HepG2 (cell line): ENCODE measurements around the gene SKP2. TPM values are rescaled to one million over a fixed set of nuclear protein-coding genes. Genes with fewer than 3 reads are reported as not detected.

ENCODE experiments used
- BORCS8-MEF2B ChIP-seq: sonication (generic); formaldehyde crosslinking; IDR thresholded peaks from 2 replicates; pipeline ENCODE4 v1.8.0; 2022; ENCODE audit warnings: mild to moderate bottlenecking, missing genetic modification reagents
- CBFB ChIP-seq: sonication (generic); formaldehyde crosslinking; IDR thresholded peaks from 2 replicates; pipeline ENCODE4 v1.4.0; 2020; ENCODE audit warnings: missing genetic modification reagents
- FOSL1 ChIP-seq: sonication (generic); formaldehyde crosslinking; IDR thresholded peaks from 2 replicates; pipeline ENCODE4 v1.9.0; 2021; ENCODE audit warnings: missing genetic modification reagents, borderline replicate concordance
- GTF3A ChIP-seq: sonication (generic); formaldehyde crosslinking; conservative IDR thresholded peaks from 2 replicates; pipeline ENCODE4 v1.4.0; 2020; ENCODE audit warnings: mild to moderate bottlenecking, missing genetic modification reagents
- IKZF1 ChIP-seq: fragments of 450-650 bp; IDR thresholded peaks from 2 replicates; pipeline ENCODE4 v1.7.1; 2016
- KDM4B ChIP-seq: sonication (generic); formaldehyde crosslinking; IDR thresholded peaks from 2 replicates; pipeline ENCODE4 v1.4.0; 2020; ENCODE audit warnings: missing genetic modification reagents
- LCORL ChIP-seq, 2 experiments: fragments of 450-650 bp in 1 of 2; sonication (generic) in 1 of 2; formaldehyde crosslinking in 1 of 2; IDR thresholded peaks; 2 replicates each; pipeline versions ENCODE4 v1.5.0 to v1.6.1; 2017 to 2020; ENCODE audit warnings: antibody characterized with exemption in 1 of 2, missing genetic modification reagents in 1 of 2
- MAZ ChIP-seq, 2 experiments: sonication (generic) in 1 of 2; formaldehyde crosslinking in 1 of 2; IDR thresholded peaks; 2 replicates each; pipeline versions ENCODE4 v1.5.0 to v1.6.1; 2012 to 2020; ENCODE audit warnings: low read depth in 2 of 2, mild to moderate bottlenecking in 2 of 2, borderline replicate concordance in 1 of 2, improper control_type of control experiment in 1 of 2, low read length in 1 of 2, missing genetic modification reagents in 1 of 2, moderate library complexity in 1 of 2
- MIER3 ChIP-seq: IDR thresholded peaks from 2 replicates; pipeline ENCODE4 v1.6.1; 2016; ENCODE audit warnings: missing compliant biosample characterization, borderline replicate concordance
- MXD4 ChIP-seq: IDR thresholded peaks from 2 replicates; pipeline ENCODE4 v1.6.1; 2016; ENCODE audit warnings: mild to moderate bottlenecking, missing biosample characterization, missing genetic modification reagents
- TAF15 ChIP-seq: fragments of 200-400 bp; formaldehyde crosslinking; IDR thresholded peaks from one replicate; pipeline ENCODE4 v1.6.1; 2018; ENCODE audit warnings: mild to moderate bottlenecking, low read depth, low read length; ENCODE audit not compliant: poor library complexity, severe bottlenecking
- TBP ChIP-seq: sonication (generic); formaldehyde crosslinking; IDR thresholded peaks from 2 replicates; pipeline ENCODE4 v1.5.0; 2020; ENCODE audit warnings: missing genetic modification reagents
- XRCC5 ChIP-seq: fragments of 200-400 bp; formaldehyde crosslinking; optimal IDR thresholded peaks from 2 replicates; pipeline ENCODE3; 2017; ENCODE audit warnings: mild to moderate bottlenecking, low read length
- ZFP36L2 ChIP-seq: sonication (generic); formaldehyde crosslinking; IDR thresholded peaks from 2 replicates; pipeline ENCODE4 v1.4.0; 2020; ENCODE audit warnings: missing genetic modification reagents
- ZFX ChIP-seq: sonication (generic); formaldehyde crosslinking; IDR thresholded peaks from 2 replicates; pipeline ENCODE4 v1.4.0; 2020; ENCODE audit warnings: mild to moderate bottlenecking, low read depth, missing genetic modification reagents, moderate library complexity
- ZNF496 ChIP-seq: sonication (generic); formaldehyde crosslinking; IDR thresholded peaks from 2 replicates; pipeline ENCODE4 v1.8.1; 2023; ENCODE audit warnings: mild to moderate bottlenecking, moderate library complexity, missing genetic modification reagents; ENCODE audit not compliant: insufficient replicate concordance
- ZNF549 ChIP-seq: sonication (generic); formaldehyde crosslinking; IDR thresholded peaks from 2 replicates; pipeline ENCODE4 v1.5.0; 2020; ENCODE audit warnings: missing genetic modification reagents
- ZNF619 ChIP-seq: sonication (generic); formaldehyde crosslinking; IDR thresholded peaks from 2 replicates; pipeline ENCODE4 v1.4.0; 2020; ENCODE audit warnings: mild to moderate bottlenecking, missing genetic modification reagents
- ZUFSP ChIP-seq: sonication (generic); formaldehyde crosslinking; IDR thresholded peaks from 2 replicates; pipeline ENCODE4 v1.9.0; 2021; ENCODE audit warnings: missing genetic modification reagents, mild to moderate bottlenecking, borderline replicate concordance
- polyA plus RNA-seq, 8 experiments: library from polyadenylated mRNA; depleted of rRNA in 3 of 8; stranded (reverse) in 7 of 8; unstranded in 1 of 8; fragments of >200 nt; fragmentation: Illumina TruSeq in 4 of 8; extraction: Trizol in 4 of 8; gene quantifications; 2 replicates each; pipeline versions ENCODE4 v1.2.1 to v1.2.3, GENCODE V29; 2011 to 2016; ENCODE audit warnings: low read depth in 4 of 8, missing spikeins in 1 of 8, mixed read lengths in 1 of 8; ENCODE audit not compliant: insufficient read depth in 1 of 8
- total RNA-seq, 5 experiments: library from RNA; depleted of rRNA; stranded (reverse); fragments of >200 nt; fragmentation: Illumina TruSeq; extraction: Trizol; gene quantifications; 2 replicates each; pipeline ENCODE4 v1.2.3, GENCODE V29; 2016; ENCODE audit warnings: low read depth in 1 of 5
- TF ChIP-seq, protein P1 (sequence below): sonication (generic); formaldehyde crosslinking; IDR thresholded peaks from 2 replicates; pipeline ENCODE4 v1.8.1; 2023; ENCODE audit warnings: mild to moderate bottlenecking, missing genetic modification reagents
- TF ChIP-seq, protein P2 (sequence below): sonication (generic); formaldehyde crosslinking; IDR thresholded peaks from 2 replicates; pipeline ENCODE4 v1.9.0; 2022; ENCODE audit warnings: missing genetic modification reagents, mild to moderate bottlenecking, borderline replicate concordance
- TF ChIP-seq, protein P3 (sequence below): sonication (generic); formaldehyde crosslinking; IDR thresholded peaks from 2 replicates; pipeline ENCODE4 v1.4.0; 2020; ENCODE audit warnings: missing genetic modification reagents

Gene SKP2
- total and polyA plus RNA-seq, 2 of the 13 experiments (the other 11 are each of a cell fraction or from before 2014, with no cell fraction given): 29.6 to 84.1 TPM

GRCh38 chr5:36138900-36139683, 12.8 kb upstream of the SKP2 start (continued):
- TF ChIP-seq, protein P1, sequence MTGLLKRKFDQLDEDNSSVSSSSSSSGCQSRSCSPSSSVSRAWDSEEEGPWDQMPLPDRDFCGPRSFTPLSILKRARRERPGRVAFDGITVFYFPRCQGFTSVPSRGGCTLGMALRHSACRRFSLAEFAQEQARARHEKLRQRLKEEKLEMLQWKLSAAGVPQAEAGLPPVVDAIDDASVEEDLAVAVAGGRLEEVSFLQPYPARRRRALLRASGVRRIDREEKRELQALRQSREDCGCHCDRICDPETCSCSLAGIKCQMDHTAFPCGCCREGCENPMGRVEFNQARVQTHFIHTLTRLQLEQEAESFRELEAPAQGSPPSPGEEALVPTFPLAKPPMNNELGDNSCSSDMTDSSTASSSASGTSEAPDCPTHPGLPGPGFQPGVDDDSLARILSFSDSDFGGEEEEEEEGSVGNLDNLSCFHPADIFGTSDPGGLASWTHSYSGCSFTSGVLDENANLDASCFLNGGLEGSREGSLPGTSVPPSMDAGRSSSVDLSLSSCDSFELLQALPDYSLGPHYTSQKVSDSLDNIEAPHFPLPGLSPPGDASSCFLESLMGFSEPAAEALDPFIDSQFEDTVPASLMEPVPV (CRISPR knock-in tag): no peak; the same call in 1 of the 2 replicates
- TF ChIP-seq, protein P2, sequence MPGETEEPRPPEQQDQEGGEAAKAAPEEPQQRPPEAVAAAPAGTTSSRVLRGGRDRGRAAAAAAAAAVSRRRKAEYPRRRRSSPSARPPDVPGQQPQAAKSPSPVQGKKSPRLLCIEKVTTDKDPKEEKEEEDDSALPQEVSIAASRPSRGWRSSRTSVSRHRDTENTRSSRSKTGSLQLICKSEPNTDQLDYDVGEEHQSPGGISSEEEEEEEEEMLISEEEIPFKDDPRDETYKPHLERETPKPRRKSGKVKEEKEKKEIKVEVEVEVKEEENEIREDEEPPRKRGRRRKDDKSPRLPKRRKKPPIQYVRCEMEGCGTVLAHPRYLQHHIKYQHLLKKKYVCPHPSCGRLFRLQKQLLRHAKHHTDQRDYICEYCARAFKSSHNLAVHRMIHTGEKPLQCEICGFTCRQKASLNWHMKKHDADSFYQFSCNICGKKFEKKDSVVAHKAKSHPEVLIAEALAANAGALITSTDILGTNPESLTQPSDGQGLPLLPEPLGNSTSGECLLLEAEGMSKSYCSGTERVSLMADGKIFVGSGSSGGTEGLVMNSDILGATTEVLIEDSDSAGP: peak; percentile 83
- TF ChIP-seq ZNF619 (CRISPR knock-in tag) (peak; percentile 85; the same call in 1 of the 2 replicates), BORCS8-MEF2B (CRISPR knock-in tag) (0 out of 2 replicates have a peak, but pooled peaks have one; percentile 12), TAF15 (no peak), ZFX (CRISPR knock-in tag) (peak; percentile 74; the same call in 1 of the 2 replicates), ZNF496 (CRISPR knock-in tag) (no peak), CBFB (0 out of 2 replicates have a peak, but pooled peaks have one; percentile 34), MXD4 (CRISPR knock-in tag) (peak; percentile 81), TBP (CRISPR knock-in tag) (no peak), ZNF549 (CRISPR knock-in tag) (peak; percentile 96), MIER3 (CRISPR knock-in tag) (no peak; the same call in 1 of the 2 replicates), XRCC5 (peak; percentile 62), ZUFSP (CRISPR knock-in tag) (no peak), MAZ (IDR thresholded peaks at IDR 0.05; ENCODE audit: borderline replicate concordance, low read depth, low read length) (peak; percentile 69; the same call in 1 of the 2 replicates), MAZ (CRISPR knock-in tag; IDR thresholded peaks at IDR 0.05; ENCODE audit: low read depth) (peak; percentile 74), KDM4B (CRISPR knock-in tag) (no peak), IKZF1 (no peak), FOSL1 (no peak), ZFP36L2 (CRISPR knock-in tag) (no peak), LCORL (IDR thresholded peaks at IDR 0.05) (no peak), LCORL (CRISPR knock-in tag; IDR thresholded peaks at IDR 0.05) (peak; percentile 77; the same call in 1 of the 2 replicates), GTF3A (no peak)
- TF ChIP-seq, protein P3, sequence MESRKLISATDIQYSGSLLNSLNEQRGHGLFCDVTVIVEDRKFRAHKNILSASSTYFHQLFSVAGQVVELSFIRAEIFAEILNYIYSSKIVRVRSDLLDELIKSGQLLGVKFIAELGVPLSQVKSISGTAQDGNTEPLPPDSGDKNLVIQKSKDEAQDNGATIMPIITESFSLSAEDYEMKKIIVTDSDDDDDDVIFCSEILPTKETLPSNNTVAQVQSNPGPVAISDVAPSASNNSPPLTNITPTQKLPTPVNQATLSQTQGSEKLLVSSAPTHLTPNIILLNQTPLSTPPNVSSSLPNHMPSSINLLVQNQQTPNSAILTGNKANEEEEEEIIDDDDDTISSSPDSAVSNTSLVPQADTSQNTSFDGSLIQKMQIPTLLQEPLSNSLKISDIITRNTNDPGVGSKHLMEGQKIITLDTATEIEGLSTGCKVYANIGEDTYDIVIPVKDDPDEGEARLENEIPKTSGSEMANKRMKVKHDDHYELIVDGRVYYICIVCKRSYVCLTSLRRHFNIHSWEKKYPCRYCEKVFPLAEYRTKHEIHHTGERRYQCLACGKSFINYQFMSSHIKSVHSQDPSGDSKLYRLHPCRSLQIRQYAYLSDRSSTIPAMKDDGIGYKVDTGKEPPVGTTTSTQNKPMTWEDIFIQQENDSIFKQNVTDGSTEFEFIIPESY (CRISPR knock-in tag): no peak
